ENCODE results near the gene CRHR1. TPM values are rescaled to one million over a fixed set of nuclear protein-coding genes. Genes with fewer than 3 reads are reported as not detected.

The CRHR1 gene
- total RNA-seq (2022; extraction: Qiagen RNA extraction; ENCODE audit: low read depth): 0.15 to 0.21 TPM in 2 of 5 replicates, not detected in the others

DNA sequence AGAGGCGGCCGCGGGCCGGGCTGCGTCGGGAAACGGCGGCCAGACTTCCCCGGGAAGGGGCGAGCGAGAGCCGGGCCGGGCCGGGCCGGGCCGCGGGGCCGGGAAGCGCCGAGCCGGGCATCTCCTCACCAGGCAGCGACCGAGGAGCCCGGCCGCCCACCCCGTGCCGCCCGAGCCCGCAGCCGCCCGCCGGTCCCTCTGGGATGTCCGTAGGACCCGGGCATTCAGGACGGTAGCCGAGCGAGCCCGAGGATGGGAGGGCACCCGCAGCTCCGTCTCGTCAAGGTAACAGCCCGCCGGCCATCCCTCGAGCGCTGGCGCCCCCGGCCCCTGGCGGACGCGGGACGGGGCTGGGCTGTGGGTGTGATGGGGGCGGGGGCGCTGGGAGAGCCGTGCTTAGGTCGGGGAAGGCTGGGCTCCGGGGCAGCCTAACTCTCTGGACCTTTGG, at the start of gene CRHR1:
Gene CRHR1 (plus strand): TSS at position 28 of the 448 bp plus-strand sequence. CDS start 225 bp downstream, at position 253.

DNA sequence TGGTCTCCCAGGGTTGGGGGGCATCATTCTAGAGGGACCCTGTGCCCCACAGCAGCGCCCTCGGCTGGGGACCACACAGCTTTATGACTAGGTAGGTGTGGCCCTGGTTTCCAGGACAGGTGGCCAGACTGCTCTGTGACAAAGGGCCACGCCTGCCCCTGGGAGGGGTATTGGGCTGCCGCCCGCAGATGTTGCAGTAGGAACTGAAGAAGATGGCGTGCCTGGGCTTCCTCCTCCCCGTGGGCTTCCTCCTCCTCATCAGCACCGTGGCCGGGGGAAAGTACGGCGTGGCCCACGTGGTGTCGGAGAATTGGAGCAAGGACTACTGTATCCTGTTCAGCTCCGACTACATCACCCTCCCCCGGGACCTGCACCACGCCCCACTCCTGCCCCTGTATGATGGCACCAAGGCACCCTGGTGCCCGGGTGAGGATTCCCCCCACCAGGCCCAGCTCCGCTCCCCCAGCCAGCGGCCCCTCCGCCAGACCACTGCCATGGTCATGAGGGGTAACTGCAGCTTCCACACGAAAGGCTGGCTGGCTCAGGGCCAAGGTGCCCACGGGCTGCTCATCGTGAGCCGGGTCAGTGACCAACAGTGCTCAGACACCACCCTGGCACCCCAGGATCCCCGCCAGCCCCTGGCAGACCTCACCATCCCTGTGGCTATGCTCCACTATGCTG, 60.7 kb downstream of the CRHR1 start, which contains the start of gene SPPL2C:
Gene SPPL2C (plus strand): TSS at position 187 of the 681 bp plus-strand sequence. CDS start 26 bp downstream, at position 213.

Other genes with a start within 250 kb of the CRHR1 start
- not detected in 5 replicates for gene SPPL2C, start 60.6 kb downstream of the CRHR1 start, total RNA-seq (2022; extraction: Qiagen RNA extraction; ENCODE audit: low read depth)
- gene MAPT, start 110.2 kb downstream of the CRHR1 start, total RNA-seq (2022; extraction: Qiagen RNA extraction; ENCODE audit: low read depth): 1.6 to 1.9 TPM (median 1.7 TPM) in 5 replicates
- not detected in 5 replicates for gene STH, start 214.9 kb downstream of the CRHR1 start, total RNA-seq (2022; extraction: Qiagen RNA extraction; ENCODE audit: low read depth)